GM19351 (cell line): ENCODE results near the gene PLP2.

Experiments used
- ATAC-seq: cut with Tn5 transposase; IDR thresholded peaks from one replicate; pipeline ENCODE4 v1.9.1; 2021; ENCODE audit warnings: mild to moderate bottlenecking, moderate library complexity; ENCODE audit not compliant: unreplicated experiment

The PLP2 gene

GRCh38 chrX:49208399-49208798, 36.7 kb downstream of the PLP2 start:
- ATAC-seq, result no peak

GRCh38 chrX:49209434-49210251, 37.9 kb downstream of the PLP2 start:
- no peak for ATAC-seq

GRCh38 chrX:49210406-49210805, 38.7 kb downstream of the PLP2 start:
- no peak for ATAC-seq

GRCh38 chrX:49211074-49211473, 39.4 kb downstream of the PLP2 start:
- ATAC-seq, result no peak

- ATAC-seq, result no peak
These were observed 40.5 kb downstream of the PLP2 start for GRCh38 chrX:49212209-49212608.

- ATAC-seq, result no peak
These were observed 41.2 kb downstream of the PLP2 start for GRCh38 chrX:49212861-49213260.

- no peak for ATAC-seq
These were observed 42.7 kb downstream of the PLP2 start for GRCh38 chrX:49214416-49214815.

GRCh38 chrX:49214996-49215526, 43.4 kb downstream of the PLP2 start:
- no peak for ATAC-seq

GRCh38 chrX:49220100-49220499, 48.4 kb downstream of the PLP2 start:
- ATAC-seq, result no peak

- ATAC-seq, result no peak
These were observed 50.2 kb downstream of the PLP2 start for GRCh38 chrX:49221868-49222267.
